Astrocyte of the spinal cord (primary cell): ENCODE data around the gene ATP2B2.

Experiments used
- DNase-seq: peaks from one replicate; pipeline ENCODE4 v3.0.0; 2011; ENCODE audit warnings: low read depth, low spot score
- H3K4me3 ChIP-seq: 2 replicates; pipeline ENCODE4 v1.5.1; 2011; ENCODE audit warnings: low read depth, mild to moderate bottlenecking, low read length, moderate library complexity
- CTCF ChIP-seq: IDR thresholded peaks from 2 replicates; pipeline ENCODE4 v1.5.1; 2012; ENCODE audit warnings: low read depth, mild to moderate bottlenecking, low read length, inconsistent platforms
- in situ Hi-C: cut with HindIII; loops from 2 replicates; pipeline ENCODE4 v1.10.0; 2017; ENCODE audit warnings: low sequenced_read_pairs

The ATP2B2 gene

GRCh38 chr3:10426346-10427220 lies 78.8 kb downstream of the ATP2B2 start:
- DNase-seq, result no peak
- in situ Hi-C loops, result no loop called here
- H3K4me3 ChIP-seq, result no peak overlapping the region
- TF ChIP-seq CTCF, result no peak

- no peak overlapping the region for H3K4me3 ChIP-seq
- no peak for DNase-seq
- TF ChIP-seq CTCF, result no peak
- in situ Hi-C loops, result no loop called here
Measured at GRCh38 chr3:10423171-10423882, 82.1 kb downstream of the ATP2B2 start.

GRCh38 chr3:10421996-10422395 lies 83.4 kb downstream of the ATP2B2 start:
- in situ Hi-C loops, result no loop called here
- no peak for DNase-seq
- H3K4me3 ChIP-seq, result no peak overlapping the region
- no peak for TF ChIP-seq CTCF

- in situ Hi-C loops, result no loop called here
- H3K4me3 ChIP-seq, result no peak overlapping the region
- DNase-seq, result no peak
- TF ChIP-seq CTCF, result no peak
Measured at GRCh38 chr3:10420745-10421475, 84.5 kb downstream of the ATP2B2 start.

- in situ Hi-C loops, result no loop called here
Measured at GRCh38 chr3:10419637-10420232, 85.7 kb downstream of the ATP2B2 start.

More at GRCh38 chr3:10419637-10420232, 85.7 kb downstream of the ATP2B2 start:
- no peak for TF ChIP-seq CTCF
- no peak for DNase-seq
- H3K4me3 ChIP-seq, result no peak overlapping the region
